GM21526 (cell line): ENCODE measurements around the gene CDH12.
"Not testable (repeated sequence)": the region's sequence is repeated elsewhere in the genome, so short reads cannot be mapped to it uniquely, and the experiment has no call there.

Experiments used
- ATAC-seq: cut with Tn5 transposase; IDR thresholded peaks from one replicate; pipeline ENCODE4 v1.9.1; 2021; ENCODE audit warnings: moderate library complexity; ENCODE audit not compliant: unreplicated experiment, low FRiP score

The CDH12 gene

DNA sequence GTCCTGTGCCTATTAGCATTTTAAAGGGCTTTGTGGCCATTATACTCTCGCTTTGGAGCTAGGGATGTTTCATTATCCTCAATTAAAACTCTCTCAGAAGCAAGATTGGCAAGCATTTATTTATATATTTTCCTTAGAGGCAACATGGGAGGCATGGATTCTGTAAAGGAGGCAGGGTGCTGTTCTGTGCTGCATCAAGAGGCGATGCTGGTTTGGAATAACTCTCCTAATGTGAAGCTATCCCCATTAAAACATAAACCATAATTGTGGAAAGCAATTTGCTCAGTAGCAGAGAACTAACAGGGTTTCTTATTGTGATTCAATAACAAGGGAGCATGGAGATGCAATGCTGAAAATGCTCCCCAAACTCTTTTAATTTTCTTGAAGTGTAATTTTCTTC, 664.5 kb downstream of the CDH12 start:
- ATAC-seq = not testable (repeated sequence)

DNA sequence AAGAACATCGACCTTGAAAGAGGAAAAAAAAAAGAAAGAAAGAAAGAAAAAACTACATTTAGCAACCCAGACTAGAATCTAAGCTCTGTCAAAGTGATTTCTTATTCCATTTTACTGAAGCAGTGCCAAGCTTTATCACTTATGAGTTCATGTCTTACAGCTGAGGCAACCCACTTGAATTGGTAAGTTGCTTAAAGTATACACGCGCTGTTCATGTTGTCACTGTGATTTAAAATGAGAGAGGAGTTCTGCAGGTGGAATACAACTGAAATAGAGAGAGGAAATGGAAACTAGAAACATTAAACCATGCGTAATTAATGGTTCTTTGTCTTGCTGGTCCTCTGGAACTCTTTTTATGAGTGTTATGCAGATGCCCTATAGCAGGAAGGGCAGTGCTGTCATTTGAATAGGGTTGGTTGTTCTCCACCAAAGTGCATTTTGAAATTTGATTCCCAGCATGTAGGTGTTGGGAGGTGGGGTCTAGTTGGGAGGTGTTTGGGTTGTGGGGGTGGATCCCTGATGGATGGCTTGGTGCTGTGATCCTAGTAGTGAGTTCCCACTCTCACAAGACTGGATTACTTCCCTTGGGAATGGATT, 665.4 kb downstream of the CDH12 start:
- not testable (repeated sequence) for ATAC-seq

DNA sequence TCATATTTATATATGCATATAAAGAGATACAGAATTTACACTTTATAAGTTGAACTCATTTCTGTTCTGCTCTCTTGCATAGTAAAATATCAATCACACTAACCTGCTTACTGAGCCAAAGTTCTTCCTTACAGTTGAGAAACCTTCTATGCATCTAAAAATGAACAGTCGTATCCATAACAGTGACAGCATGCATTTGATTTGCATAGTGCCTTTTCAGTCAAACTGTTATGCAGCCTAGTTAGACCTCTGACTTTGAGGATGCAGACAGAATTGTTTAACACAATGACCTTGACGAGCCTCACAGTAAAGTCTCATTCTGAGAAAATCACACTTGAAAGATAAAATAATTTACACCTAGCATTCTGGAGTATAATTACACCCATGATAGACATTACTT, 683.9 kb downstream of the CDH12 start:
- not testable (repeated sequence) for ATAC-seq

DNA sequence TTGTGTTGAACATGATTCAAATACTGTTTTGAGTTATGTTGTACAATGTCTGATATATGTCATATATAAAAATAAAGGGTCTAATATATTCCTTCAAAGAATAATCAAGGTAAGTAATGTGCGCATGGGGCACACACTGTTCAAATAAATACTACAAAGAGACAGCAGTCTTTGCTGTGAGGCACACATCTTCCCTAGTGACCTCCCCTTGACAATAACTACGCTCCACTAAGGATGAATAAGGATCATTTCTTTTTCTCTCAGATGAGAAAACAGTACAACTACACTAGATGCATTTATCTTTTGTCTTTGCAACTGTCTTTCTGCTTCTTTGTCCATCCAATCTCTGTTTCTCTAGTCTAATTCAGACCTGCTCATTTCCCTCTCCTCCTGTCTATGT, 684.4 kb downstream of the CDH12 start:
- not testable (repeated sequence) for ATAC-seq

DNA sequence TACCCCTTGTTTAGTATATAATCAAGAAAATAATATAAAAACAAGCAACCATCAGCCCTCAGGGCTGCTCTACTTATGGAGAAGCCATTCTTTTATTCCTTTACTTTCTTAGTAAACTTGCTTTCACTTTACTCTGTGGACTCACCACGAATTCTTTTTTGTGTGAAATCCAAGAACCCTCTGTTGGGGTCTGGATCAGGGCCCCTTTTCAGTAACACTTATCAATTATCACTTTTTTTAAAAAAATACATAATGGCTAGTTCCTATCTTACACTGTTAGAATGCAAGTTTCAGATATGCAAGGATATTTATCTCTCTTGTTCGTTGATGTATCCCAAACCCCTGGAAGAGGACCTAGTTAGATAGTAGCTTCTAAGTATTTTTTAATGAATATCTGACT, 687.2 kb downstream of the CDH12 start:
- not testable (repeated sequence) for ATAC-seq

DNA sequence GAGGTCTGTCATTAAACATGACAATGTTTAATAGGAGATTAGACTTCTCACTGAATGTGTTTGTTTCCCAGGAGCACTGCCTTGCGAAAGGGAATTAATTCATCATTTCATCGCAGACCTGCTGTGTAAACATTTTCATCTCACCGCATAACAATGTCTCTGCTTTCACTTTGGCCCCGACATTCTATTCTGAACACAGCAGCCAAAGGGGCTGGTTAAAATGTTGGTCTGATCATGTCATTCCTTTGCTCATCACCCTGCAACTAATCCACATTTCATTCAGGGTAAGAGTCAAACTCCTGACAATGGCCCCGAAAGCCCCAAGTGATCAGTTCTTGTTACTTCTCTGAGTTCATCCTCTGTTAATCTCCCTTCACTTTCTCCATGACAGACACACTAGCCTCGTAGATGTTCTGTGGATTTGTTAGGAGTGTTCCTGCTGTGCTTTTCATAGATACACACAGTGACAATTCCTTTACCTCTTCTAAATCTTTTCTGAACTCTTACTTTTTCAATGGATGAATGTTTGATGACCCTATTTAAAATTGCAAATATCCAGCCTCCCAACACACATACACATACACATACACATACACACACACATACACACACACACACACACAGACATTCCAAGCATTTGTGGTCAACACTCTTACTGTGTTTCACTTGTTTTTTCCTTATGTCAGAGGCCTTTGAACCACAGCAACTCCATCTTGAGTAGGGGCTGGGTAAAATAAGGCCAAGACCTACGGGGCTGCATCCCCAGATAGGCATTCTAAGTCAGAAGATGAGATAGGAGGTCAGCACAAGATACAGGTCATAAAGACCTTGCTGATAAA, 688.0 kb downstream of the CDH12 start:
- ATAC-seq = not testable (repeated sequence)

DNA sequence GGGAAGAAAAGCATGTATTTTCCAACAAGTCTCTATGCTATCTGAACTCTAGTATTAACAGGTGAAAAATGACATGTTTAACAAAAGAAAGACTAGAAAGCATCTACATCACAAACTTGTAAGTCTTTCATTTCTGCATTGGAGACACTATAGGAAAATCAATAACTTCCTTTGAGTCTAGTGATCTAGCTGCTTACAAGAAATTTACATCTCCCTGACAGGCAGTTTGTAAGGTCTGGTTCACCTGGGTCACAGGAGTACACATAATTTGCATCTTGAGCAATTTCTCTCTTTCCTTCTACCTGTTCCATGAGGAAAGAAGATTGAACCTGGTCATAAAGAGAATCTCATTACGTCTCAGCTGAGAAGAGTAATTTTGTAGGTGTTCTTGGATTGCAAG, 696.2 kb downstream of the CDH12 start:
- ATAC-seq = not testable (repeated sequence)

DNA sequence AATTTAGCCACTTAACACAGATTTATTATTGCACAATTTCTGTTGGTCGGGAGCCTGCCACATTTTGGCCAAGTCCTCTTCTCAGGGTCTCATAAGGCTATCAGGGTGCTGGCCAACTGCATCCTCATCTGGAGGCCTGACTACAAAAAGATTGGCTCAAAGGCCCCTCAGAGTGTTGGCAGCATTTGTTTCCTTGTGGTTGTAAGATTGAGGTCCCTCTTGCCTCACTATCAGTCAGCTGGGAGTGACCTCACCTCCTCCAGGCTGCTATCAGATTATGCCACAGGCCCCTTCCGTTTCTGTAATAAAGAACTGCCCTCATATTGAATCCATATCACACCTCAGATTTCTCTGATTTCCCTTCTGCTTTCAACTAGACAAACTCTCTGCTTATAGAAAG, 698.4 kb downstream of the CDH12 start:
- ATAC-seq = not testable (repeated sequence)

DNA sequence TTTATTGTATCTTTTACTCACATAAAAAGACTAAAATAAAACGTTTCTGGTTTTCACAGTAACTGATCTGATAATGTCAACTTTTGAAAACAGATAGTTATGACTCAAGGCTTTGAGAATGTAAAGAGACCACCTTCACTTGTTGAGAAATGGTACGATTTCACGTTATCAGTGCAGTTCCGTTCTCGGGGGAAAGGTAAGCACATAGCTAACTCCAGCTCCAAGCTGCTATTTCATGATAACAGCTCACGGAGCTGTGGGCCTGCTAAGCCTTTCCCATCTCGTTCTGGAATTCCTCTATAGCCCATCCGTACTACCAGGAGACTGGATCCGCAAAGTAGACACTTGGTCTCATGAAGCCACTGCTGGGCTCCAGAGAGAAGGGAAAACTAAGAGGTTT, 701.3 kb downstream of the CDH12 start:
- not testable (repeated sequence) for ATAC-seq

DNA sequence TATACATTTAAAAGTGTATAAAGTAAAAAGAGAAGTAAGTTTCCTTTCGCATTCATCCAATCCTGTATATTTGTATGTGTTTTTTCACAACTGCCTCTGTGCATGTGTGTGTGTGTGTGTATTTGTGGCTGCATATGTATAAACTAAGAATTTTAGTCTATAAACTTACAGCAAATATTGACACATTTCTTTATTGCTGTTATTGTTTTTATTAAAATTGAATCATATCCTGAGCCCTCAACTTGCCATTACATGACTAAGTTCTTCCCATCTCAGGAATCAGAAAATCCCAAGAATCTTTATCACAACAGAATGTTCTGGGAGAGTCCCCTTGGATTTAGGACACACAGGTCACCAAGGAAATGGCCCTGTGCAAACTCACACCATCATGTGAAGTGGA, 712.7 kb downstream of the CDH12 start:
- ATAC-seq = not testable (repeated sequence)

DNA sequence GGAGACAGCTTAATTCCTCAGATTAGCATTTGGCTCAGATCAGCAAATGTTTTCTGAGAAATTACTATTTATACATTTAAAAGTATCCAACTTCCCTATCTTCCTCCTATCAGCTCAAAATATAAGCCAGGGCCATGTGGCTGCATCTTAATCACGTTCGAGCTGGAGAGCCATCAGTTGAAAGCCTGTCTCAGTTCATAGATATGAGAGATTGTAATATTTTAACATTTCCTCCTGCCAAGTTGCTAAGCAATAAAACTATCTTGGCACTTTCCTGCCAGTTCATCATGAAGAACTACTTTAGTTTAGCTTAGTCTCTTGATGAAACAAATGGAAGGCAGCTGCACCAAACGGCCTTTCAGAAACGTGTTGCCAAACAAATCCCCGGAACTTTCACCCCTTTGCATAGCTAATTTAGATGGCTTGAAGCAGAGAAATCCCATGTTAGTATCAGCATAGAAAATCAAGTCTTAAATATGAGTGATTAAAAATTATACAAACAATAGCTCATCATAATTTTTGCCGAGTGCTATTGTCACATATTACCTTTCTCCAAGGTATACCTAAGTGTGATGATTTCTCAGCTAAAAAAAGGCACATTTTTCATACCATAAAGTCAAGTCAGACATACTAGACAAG, 713.4 kb downstream of the CDH12 start:
- not testable (repeated sequence) for ATAC-seq

DNA sequence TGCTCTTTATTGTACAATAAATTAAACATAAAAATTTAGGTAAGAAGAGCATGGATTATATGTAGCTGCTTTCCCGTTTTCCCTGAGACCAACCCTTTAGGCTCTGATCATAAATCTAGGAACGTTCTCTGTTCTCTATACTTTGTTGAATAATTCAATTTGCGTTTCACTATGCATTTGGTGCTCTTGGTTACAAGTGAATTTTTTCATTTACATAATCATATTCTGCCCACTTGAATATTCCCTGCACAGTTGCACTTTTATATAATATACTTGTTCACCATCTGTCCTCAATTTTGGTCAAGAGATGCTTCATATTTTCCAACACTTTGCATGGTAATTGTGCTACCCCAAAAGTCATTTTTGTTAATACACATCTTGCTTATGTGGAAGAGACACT, 741.8 kb downstream of the CDH12 start:
- ATAC-seq = no peak

DNA sequence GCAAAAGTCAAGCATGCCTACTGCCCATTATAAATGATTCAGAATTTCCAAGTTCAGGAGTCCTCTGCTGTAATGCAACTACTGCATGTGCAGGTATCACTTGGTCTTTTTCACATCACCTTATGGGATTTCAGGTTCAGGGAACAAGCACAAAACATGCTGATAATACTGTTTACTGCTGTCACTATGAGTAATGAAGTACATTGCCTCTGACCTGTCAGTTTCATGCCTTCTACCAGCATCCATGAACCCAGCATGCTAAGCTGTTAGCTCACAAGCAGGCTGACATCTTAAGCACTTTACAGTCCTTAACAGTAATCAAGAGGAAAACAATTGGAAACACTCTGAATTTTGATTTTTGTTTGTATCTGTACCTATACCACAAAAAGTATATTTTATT, 743.8 kb downstream of the CDH12 start:
- no peak for ATAC-seq

DNA sequence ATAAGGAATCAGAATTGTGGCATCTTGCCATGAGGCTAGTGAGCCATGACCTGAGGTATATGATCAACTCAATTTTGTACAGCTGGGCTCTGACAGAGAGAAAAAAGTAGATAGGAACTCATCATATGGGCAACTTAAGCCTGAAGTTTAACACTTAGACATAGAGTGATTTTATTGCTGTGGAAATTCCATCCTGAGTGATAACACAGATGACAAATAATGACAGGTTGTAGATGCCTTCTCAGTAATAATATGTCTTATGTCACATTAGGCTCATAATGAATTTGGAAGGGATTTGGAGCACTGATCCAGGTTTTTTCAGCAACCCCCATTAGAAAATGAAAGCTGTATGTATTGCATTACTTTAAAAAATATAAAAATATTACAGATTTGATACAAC, 744.6 kb downstream of the CDH12 start:
- no peak for ATAC-seq

DNA sequence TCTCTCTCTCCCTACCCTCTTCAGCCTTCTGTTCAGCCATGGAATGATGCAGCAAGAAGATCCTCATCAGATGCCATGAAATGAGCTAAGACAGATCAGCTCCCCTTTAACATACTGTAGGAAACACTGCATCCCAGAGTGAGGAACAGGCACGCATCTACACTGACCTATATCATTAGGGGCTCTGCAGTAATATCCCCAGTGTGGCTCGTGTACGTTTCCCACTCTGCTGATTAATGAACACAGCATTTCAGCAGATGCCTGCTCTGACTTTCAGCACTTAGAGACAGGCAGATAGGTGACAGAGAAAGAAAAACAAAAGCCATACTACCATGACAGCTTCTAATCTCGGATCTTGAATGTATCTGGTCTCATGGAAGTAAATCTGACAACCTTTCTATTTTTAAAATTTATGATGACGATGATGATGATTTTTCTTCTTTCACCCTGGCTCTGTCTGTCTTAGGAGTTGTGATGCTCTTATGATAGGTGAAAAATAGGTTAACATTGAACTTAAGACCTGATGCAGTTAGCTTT, 750.3 kb downstream of the CDH12 start:
- ATAC-seq = no peak

DNA sequence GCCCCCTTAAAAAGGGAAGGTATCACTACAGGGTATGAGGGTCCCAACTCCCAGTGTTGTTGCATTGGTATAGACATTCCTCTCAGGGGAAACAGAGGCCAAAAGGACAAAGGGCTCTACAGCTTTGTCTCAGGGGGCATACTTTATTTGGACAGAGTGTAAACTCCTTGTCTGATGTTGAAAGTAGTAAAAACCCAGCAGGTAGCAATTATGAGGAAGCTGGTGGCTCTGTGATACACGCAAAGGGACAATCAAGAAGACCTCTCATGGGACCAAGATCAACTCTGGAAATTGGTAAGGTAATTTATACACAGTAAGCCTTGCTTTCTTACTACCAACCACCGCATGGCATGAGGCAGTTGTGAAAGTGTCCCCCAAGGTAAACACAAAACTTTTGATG, 764.6 kb downstream of the CDH12 start:
- ATAC-seq = no peak

DNA sequence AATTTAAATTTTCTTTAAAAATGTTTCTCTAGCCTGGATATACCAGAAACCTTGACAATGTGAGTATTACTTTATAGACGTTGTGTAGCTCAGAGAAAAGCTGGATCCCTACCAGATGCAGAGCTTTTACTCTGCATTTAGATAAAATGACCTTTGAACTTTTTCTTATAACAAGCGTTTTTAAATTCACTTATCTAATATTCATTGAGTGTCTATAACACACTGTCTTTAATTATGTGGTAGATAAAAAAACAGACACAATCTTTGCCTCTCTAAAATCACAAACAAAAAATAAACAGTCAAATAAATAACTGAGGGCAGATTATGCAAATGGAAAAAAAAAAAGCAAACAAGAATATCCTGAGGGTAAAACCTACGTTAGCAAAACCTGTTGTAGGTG, 773.6 kb downstream of the CDH12 start:
- no peak for ATAC-seq

DNA sequence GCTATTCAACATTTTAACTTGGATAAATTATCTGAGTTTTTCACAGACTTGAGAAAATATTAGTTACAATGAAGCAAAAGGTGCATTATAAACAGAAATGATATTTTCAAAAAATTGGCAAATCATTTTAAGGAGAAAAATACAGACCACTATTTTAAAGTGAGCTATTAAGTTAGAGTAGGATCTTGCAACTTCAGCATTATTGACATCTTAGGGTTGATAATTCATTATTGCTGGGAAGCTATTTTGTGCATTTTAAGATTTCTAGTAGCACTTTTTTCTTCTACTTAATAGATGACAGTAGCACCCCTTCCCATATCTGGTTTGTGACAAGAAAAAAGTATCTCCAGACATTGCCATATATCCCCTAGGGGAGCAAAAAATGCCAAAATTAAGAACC, 774.1 kb downstream of the CDH12 start:
- ATAC-seq = no peak

DNA sequence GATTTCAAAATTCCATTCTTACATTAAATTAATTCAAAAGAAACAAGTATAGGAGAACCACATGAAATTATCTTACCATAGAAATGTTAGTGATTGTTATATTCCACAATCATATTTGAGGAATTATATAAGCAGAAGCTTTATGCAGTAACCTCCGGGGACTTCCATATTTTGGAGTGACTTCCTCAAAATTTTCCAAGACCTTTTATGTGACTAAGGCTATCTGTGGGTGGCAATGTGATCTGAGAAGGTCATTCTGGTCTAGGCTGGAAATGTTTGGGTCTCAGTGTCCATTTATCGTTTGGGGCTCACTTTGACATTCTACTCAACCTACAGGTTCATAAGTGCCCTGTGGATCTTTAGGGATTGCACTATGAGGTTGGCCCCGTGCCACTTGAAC, 776.6 kb downstream of the CDH12 start:
- ATAC-seq = no peak

DNA sequence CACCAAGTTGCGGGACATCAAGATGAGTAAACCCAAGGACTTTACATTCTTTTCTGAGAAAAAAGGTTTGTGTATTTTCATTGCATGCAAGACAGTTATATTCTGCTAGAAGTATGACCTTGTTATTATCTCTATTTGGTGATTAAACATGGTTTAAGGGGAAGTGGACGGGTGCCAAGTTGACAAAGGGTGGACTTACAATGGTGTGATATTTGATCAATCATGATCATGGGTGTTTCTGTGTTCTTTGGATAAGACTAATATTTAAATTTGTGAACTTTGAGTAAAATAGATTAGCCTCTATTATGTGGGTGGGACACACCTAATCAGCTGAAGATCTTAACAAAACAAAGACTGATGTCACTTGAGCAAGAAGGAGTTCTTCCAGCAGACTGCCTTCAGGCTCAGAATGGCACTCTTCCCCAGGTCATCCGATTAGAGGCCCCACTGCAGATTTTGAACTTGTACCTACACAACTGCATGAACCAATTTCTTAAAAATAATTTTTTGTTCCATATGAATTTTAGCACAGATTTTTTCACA, 782.9 kb downstream of the CDH12 start:
- no peak for ATAC-seq

DNA sequence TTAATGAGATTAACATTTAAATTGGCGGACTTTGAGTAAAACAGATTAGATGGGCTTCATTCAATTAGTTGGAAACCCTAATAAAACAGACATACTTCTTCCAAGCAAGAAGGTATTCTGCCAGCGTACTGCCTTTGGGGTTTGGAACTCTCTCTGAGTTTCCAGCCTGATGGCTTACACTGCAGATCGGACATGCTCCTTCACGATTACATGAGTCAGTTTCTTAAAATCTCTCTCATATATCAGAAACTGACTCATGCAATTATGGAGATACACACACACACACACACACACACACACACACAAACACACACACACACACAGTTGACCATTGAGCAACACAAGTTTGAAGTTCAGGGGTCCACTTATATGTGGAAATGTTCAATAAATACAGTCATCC, 789.4 kb downstream of the CDH12 start:
- ATAC-seq = no peak
